Measurements from ENCODE around the gene TPSB2.

TPSB2 gene

DNA sequence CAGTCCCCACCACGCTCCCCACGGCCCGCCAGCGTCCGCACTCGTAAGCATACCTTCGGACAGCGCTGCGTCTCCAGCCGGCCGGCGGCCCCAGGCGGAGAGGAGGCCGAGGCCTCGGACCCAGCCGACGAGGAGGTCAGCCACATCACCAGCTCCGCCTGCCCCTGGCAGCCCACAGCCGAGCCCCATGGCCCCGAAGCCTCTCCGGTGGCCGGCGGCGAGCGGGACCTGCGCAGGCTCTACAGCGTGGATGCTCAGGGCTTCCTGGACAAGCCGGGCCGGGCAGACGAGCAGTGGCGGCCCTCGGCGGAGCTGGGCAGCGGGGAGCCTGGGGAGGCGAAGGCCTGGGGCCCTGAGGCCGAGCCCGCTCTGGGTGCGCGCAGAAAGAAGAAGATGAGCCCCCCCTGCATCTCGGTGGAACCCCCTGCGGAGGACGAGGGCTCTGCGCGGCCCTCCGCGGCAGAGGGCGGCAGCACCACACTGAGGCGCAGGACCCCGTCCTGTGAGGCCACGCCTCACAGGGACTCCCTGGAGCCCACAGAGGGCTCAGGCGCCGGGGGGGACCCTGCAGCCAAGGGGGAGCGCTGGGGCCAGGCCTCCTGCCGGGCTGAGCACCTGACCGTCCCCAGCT lies 9.8 kb downstream of the TPSB2 start:
- no peak for DNase-seq (ENCODE audit: low read depth in 2 of 2)

- DNase-seq (ENCODE audit: low read depth in 2 of 2), result no peak
Observed at GRCh38 chr16:1218930-1219611, 10.9 kb downstream of the TPSB2 start.

DNA sequence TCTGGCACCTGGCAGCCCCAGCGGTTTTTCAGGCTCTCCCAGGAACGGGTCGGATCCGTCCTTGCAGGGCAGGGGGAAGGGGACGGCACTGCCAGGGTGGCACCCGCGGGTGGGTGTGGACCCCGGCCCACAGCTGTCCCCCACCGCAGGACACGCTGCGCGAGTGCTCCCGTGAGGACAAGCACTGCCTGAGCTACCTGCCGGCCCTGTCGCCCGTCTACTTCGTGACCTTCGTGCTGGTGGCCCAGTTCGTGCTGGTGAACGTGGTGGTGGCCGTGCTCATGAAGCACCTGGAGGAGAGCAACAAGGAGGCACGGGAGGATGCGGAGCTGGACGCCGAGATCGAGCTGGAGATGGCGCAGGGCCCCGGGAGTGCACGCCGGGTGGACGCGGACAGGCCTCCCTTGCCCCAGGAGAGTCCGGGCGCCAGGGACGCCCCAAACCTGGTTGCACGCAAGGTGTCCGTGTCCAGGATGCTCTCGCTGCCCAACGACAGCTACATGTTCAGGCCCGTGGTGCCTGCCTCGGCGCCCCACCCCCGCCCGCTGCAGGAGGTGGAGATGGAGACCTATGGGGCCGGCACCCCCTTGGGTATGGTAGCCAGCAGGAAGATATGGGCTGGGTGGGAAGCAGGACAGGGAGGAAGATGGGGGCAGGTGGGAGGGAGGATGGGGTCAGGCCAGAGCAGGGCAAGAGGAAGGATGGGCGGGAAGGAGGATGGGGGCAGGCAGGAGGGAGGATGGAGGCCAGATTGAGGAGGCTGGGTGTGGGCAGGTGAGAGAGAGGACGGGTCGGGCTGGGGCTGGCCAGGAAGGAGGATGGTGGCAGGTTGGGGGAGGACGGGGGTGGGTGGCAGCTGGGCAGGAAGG lies 11.7 kb downstream of the TPSB2 start:
- no peak for DNase-seq (ENCODE audit: low read depth in 2 of 2)

- DNase-seq (ENCODE audit: low read depth in 2 of 2), result no peak
Observed at GRCh38 chr16:1217526-1217925, 12.5 kb downstream of the TPSB2 start.

GRCh38 chr16:1216681-1217400 lies 13.1 kb downstream of the TPSB2 start:
- no peak for DNase-seq (ENCODE audit: low read depth in 2 of 2)

DNA sequence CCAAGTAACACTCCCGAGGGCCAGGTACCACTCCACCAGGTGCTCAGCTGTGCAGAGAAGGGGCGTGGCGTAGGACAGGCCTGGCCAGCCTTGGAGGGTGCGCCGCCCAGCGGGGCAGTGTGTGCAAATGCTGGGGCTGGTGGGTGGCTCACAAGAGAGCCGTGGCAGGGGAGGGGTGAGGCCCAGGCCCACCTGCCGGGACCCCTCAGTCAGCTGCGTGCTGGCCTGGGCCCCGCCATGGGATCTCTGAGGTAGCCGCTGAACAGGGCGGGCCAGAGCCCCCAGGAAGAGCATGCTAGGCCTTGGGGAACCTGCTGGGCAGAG lies 13.7 kb downstream of the TPSB2 start:
- DNase-seq (ENCODE audit: low read depth in 2 of 2), result no peak

GRCh38 chr16:1215574-1216295 lies 14.2 kb downstream of the TPSB2 start:
- no peak for DNase-seq (ENCODE audit: low read depth in 2 of 2)

- no peak for DNase-seq (ENCODE audit: low read depth in 2 of 2)
Observed at GRCh38 chr16:1214719-1215118, 15.3 kb downstream of the TPSB2 start.

DNA sequence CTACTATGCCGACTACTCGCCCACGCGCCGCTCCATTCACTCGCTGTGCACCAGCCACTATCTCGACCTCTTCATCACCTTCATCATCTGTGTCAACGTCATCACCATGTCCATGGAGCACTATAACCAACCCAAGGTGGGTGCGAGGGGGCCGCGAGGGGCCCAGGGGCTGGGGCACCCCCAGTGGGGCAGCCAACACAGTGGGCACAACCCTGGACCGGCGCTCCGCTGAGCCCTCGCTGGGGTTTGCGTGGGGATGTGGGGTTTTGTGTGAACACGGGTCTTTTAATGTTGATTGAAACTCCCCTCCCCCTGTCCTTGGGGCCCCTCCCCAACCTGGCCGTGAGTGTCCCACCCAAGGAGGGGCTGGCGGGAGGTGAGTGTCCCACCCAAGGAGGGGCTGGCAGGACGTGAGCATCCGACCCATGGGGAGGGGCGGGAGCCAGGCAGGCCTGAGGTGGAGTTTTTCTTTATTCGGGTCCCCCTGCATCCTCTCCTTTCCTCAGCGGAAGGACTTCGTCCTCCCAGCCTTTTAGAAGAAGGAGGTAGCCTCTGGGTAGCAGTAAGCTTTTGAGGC lies 16.1 kb downstream of the TPSB2 start:
- DNase-seq (ENCODE audit: low read depth in 2 of 2), result no peak

- no peak for DNase-seq (ENCODE audit: low read depth in 2 of 2)
Observed at GRCh38 chr16:1213231-1213630, 16.8 kb downstream of the TPSB2 start.

GRCh38 chr16:1212616-1213194 lies 17.3 kb downstream of the TPSB2 start:
- DNase-seq (ENCODE audit: low read depth in 2 of 2), result no peak

DNA sequence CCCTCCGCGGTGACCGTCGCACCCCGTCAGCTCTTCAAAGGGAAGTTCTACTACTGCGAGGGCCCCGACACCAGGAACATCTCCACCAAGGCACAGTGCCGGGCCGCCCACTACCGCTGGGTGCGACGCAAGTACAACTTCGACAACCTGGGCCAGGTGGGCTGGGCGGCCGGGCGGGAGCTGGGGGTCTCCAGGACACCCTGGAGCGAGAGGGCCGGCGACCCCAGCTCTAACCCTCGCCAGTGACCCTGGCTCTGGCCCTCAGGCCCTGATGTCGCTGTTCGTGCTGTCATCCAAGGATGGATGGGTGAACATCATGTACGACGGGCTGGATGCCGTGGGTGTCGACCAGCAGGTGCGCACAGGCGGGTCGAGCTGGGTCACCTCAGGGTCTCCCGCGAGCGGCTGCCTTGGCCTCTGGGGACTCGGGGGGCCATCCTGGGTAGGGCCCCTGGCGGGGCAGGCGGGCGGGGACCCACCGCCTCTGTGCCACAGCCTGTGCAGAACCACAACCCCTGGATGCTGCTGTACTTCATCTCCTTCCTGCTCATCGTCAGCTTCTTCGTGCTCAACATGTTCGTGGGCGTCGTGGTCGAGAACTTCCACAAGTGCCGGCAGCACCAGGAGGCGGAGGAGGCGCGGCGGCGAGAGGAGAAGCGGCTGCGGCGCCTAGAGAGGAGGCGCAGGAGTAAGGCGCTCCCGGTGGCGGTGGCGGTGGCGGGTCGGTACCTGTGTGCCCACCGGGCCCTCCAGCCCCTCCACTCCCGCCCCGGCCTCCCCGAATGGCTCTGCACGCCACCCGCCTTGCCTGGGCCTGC lies 18.3 kb downstream of the TPSB2 start:
- DNase-seq (ENCODE audit: low read depth in 2 of 2), result no peak

DNA sequence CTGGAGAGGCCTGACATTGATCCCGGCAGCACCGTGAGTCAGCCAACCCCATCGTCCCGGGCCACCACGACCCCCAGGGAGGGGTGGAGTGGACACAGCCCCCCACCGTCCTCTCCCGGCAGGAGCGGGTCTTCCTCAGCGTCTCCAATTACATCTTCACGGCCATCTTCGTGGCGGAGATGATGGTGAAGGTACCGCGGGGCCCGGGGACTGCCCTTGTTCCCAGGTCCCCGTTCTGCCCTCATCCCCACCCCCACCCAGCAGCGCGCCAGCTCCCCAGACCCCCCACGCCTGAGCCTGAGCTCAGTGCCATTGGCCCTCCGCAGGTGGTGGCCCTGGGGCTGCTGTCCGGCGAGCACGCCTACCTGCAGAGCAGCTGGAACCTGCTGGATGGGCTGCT lies 19.5 kb downstream of the TPSB2 start:
- no peak for DNase-seq (ENCODE audit: low read depth in 2 of 2)

- DNase-seq (ENCODE audit: low read depth in 2 of 2), result no peak
Observed at GRCh38 chr16:1209081-1209480, 20.9 kb downstream of the TPSB2 start.

- no peak for DNase-seq (ENCODE audit: low read depth in 2 of 2)
Observed at GRCh38 chr16:1208239-1208830, 21.6 kb downstream of the TPSB2 start.

DNA sequence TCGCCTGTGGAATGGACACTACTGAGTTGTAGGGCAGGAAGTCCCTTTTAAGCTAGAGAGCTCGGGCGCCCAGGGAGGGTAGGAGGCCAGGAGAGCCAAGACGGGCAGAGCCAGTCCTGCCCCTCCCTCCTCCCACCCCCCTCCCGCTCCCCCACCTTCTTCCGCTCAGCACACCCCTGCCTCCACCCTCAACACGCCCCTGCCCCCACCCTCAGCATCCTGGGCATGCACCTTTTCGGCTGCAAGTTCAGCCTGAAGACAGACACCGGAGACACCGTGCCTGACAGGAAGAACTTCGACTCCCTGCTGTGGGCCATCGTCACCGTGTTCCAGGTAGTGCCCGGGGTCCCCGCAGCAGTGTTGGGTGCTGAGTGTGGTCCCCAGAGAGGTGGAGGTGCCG lies 23.2 kb downstream of the TPSB2 start:
- no peak for DNase-seq (ENCODE audit: low read depth in 2 of 2)

DNA sequence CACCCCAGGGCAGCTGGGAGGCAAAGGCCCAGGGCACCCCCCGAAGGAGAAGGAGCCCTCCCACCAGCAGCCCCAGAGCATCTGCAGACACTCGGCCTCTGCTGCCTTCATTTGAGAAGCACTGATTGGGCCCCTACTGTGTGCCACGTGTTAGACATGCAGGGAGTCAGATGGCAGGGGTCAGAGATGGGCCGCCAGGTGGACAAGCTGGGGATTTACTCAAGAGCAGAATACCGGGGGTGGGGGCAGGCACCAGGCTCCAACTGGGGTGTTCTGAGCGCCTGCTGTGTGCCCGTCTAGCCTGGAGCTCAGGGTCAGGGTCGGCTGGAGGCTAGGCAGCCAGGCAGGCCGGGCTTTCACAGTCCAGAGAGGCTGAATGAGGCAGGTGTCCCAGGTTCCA lies 23.7 kb downstream of the TPSB2 start:
- no peak for DNase-seq (ENCODE audit: low read depth in 2 of 2)

- no peak for DNase-seq (ENCODE audit: low read depth in 2 of 2)
Observed at GRCh38 chr16:1204933-1205332, 25.1 kb downstream of the TPSB2 start.

GRCh38 chr16:1202274-1202673 lies 27.7 kb downstream of the TPSB2 start:
- no peak for DNase-seq (ENCODE audit: low read depth in 2 of 2)

DNA sequence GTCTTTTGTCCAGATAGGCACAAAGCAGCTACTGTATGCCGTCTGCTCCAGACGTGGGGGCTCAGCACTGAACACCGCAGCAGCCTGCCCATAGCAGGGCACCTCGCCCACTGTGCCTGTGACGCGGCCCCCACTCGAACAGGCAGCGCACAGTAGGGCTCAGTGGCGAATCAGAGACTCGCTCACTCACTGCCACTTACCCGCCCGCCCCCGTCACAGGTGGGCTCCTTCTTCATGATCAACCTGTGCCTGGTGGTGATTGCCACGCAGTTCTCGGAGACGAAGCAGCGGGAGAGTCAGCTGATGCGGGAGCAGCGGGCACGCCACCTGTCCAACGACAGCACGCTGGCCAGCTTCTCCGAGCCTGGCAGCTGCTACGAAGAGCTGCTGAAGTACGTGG lies 28.5 kb downstream of the TPSB2 start:
- no peak for DNase-seq (ENCODE audit: low read depth in 2 of 2)
